Heart right ventricle (tissue), 16 donors: ENCODE measurements around the gene LONRF2. TPM values are rescaled to one million over a fixed set of nuclear protein-coding genes. Genes with fewer than 3 reads are reported as not detected.
A peak's percentile ranks its signal among the peaks of the same experiment; 100 is the strongest.

Source experiments
- ATAC-seq, 8 donors: fragments of 200-7000 bp; cut with Tn5 transposase; one replicate each; pipeline ENCODE4 v1.9.1; 2020; ENCODE audit warnings: mild to moderate bottlenecking in 8 of 8, moderate library complexity in 8 of 8, moderate number of reproducible peaks in 1 of 8
- DNase-seq, 2 donors: peaks; one replicate each; pipeline ENCODE4 v3.0.0-alpha.2; 2020
- H3K27ac ChIP-seq, 10 donors: fragments of 200-600 bp; sonication (generic) in 2 of 10; one replicate each; pipeline versions ENCODE4 v1.5.0 to v1.8.0; 2020 to 2022; ENCODE audit warnings: mild to moderate bottlenecking in 3 of 10
- H3K27me3 ChIP-seq, 7 donors: fragments of 200-600 bp; one replicate each; pipeline ENCODE4 v1.8.0; 2021 to 2022; ENCODE audit warnings: mild to moderate bottlenecking in 2 of 7
- H3K36me3 ChIP-seq, 9 donors: fragments of 200-600 bp; sonication (generic) in 1 of 9; one replicate each; pipeline versions ENCODE4 v1.5.0 to v1.8.0; 2020 to 2022; ENCODE audit warnings: mild to moderate bottlenecking in 2 of 9
- H3K4me1 ChIP-seq, 9 donors: fragments of 200-600 bp; sonication (generic) in 1 of 9; one replicate each; pipeline versions ENCODE4 v1.5.0 to v1.8.0; 2020 to 2022; ENCODE audit warnings: mild to moderate bottlenecking in 4 of 9
- H3K4me3 ChIP-seq, 10 donors: fragments of 200-600 bp; sonication (generic) in 2 of 10; one replicate each; pipeline versions ENCODE4 v1.5.0 to v1.8.0; 2020 to 2022; ENCODE audit warnings: mild to moderate bottlenecking in 7 of 10, moderate library complexity in 2 of 10
- H3K9me3 ChIP-seq, 11 donors: fragments of 200-600 bp in 10 of 11; sonication (generic) in 2 of 11; one replicate each; pipeline versions ENCODE4 v1.5.0 to v1.8.0; 2013 to 2022; ENCODE audit warnings: mild to moderate bottlenecking in 2 of 11, control low read depth in 1 of 11, moderate library complexity in 1 of 11
- CTCF ChIP-seq, 9 donors: fragments of 200-600 bp; sonication (generic) in 2 of 9; IDR thresholded peaks; one replicate each; pipeline versions ENCODE4 v1.5.0 to v1.8.0; 2021 to 2022; ENCODE audit warnings: antibody characterized with exemption in 9 of 9, mild to moderate bottlenecking in 5 of 9, moderate library complexity in 1 of 9
- WGBS, 2 donors: extraction: QIAGEN DNeasy Blood & Tissue Kit; methylation state at CpG; one replicate each; pipeline ENCODE4 v1.1.7; 2013; ENCODE audit warnings: inconsistent platforms in 1 of 2; 5-methylcytosine and 5-hydroxymethylcytosine counted together
- intact Hi-C, 10 donors: fragments of 100-400 bp; cut with DNase I; formaldehyde crosslinking; loops; one replicate each; pipeline versions ENCODE4 v1.11.1 to v1.14.2; 2022
- polyA plus RNA-seq, 2 donors: library from polyadenylated mRNA; stranded (reverse); fragments of 200-250 nt; gene quantifications; one replicate each; pipeline ENCODE4 v1.2.3, GENCODE V29; 2013
- total RNA-seq, 10 donors: library from RNA; stranded (reverse); fragmentation: NEBNext Ultra II Directional in 3 of 10; extraction: Animal tissue kit (Norgen Biotek cat#: 25700) in 3 of 10; gene quantifications; one replicate each; pipeline versions ENCODE4 v1.2.1 to v1.2.4, GENCODE V29; 2021 to 2023
- donor health status: Arrhythmogenic right ventricular cardiomyopathy.
- donor health status: ischemic (EF 13 %, LVEDD 7.1; RV severe dilation, severe dysfunction).
- donor health status: healthy with polysubstance abuse.
- donor health status: DM: no; HTN: yes; CAD: no.
- donor health status: DM: no; HTN: no; CAD: no.
- donor health status: ischemic (EF 25% LVEDD 6.9; RV normal size, moderate dysfunction).
- donor health status: ischemic (EF 25% LVEDD 5.7; RV mildly dilated, moderate dysfunction).
- donor health status: healthy.
- donor health status: DM: yes; HTN: yes; CAD: no.
- donor health status: Ischemic cardiomyopathy.
- donor health status: ischemic (EF 35%, LVEDD 5.7; RV mildly dilated, moderate dysfunction).
- donor health status: nonischemic (EF 11% LVEDD 7.7; RV severe dilation, severe dysfunction).
- donor health status: DM: yes; HTN: yes; CAD: no.
- donor health status: PGD.
- donor health status: ischemic (EF 29% LVEDD 5.4; RV normal size, mild dysfunction).
- donor health status: nonischemic (EF 23%, LVEDD 6.1; RV moderate dilation, normal function).

Gene LONRF2
- total and polyA plus RNA-seq, 12 donors, result 0.58 to 33.3 (median 21.4) TPM

GRCh38 chr2:100237770-100238169, 84.5 kb downstream of the LONRF2 start:
- no peak for DNase-seq
- H3K27ac ChIP-seq, result no peak overlapping the region
- 61 to 73% methylated on average over 8 of the region's 8 CpGs for WGBS, 2 donors

GRCh38 chr2:100237163-100237562, 85.1 kb downstream of the LONRF2 start:
- H3K4me1 ChIP-seq, result peaks cover 0 to 2% (median 0%) of the 10 kb centered on the region in 9 donors
- no peak for TF ChIP-seq CTCF (IDR thresholded peaks at IDR 0.05)
- ATAC-seq (no peak), DNase-seq (no peak)
- no peak overlapping the region for H3K4me3 ChIP-seq
- H3K27ac ChIP-seq, result no peak overlapping the region
- H3K27me3 ChIP-seq, result no peaks in the 10 kb centered on the region
- no peaks in the 10 kb centered on the region for H3K36me3 ChIP-seq
- no peaks in the 10 kb centered on the region for H3K9me3 ChIP-seq
- 57 to 60% methylated on average over 10 of the region's 10 CpGs for WGBS, 2 donors
- intact Hi-C loops, result loop anchor here in 1 of 10 donors (10.0 kb wide), 1 partner anchor 122 kb away; no protein-coding TSS in a partner anchor

More at GRCh38 chr2:100237770-100238169, 84.5 kb downstream of the LONRF2 start:
- Histone ChIP-seq H3K4me1 (peaks cover 0 to 8% (median 3%) of the 10 kb centered on the region in 9 donors), H3K9me3 (no peaks in the 10 kb centered on the region), H3K36me3 (no peaks in the 10 kb centered on the region), H3K27me3 (no peaks in the 10 kb centered on the region), H3K4me3 (no peak overlapping the region)
- intact Hi-C loops, result loop anchor here in 1 of 10 donors (10.0 kb wide), 1 partner anchor 123 kb away; no protein-coding TSS in a partner anchor
- peak in 2 of 8 donors; percentile 10 to 15 for ATAC-seq
- TF ChIP-seq CTCF (IDR thresholded peaks at IDR 0.05), result no peak

- H3K27me3 ChIP-seq, result no peaks in the 10 kb centered on the region
- H3K9me3 ChIP-seq, result no peaks in the 10 kb centered on the region
- ATAC-seq (no peak), DNase-seq (no peak)
- intact Hi-C loops, result loop anchor here in 1 of 10 donors (10.0 kb wide), 1 partner anchor 121 kb away; no protein-coding TSS in a partner anchor
- H3K36me3 ChIP-seq, result no peaks in the 10 kb centered on the region
- no peak overlapping the region for H3K27ac ChIP-seq
- WGBS, 2 donors, result 86 to 94% methylated on average over 6 of the region's 6 CpGs
- H3K4me1 ChIP-seq, result no peaks in the 10 kb centered on the region
- TF ChIP-seq CTCF (IDR thresholded peaks at IDR 0.05), result no peak
- no peak overlapping the region for H3K4me3 ChIP-seq
Observed at GRCh38 chr2:100236166-100236565, 86.1 kb downstream of the LONRF2 start.

- Histone ChIP-seq H3K4me3 (no peak overlapping the region), H3K27ac (no peak overlapping the region), H3K9me3 (no peaks in the 10 kb centered on the region), H3K4me1 (no peaks in the 10 kb centered on the region), H3K36me3 (no peaks in the 10 kb centered on the region), H3K27me3 (no peaks in the 10 kb centered on the region)
- 88 to 96% methylated on average over 4 of the region's 4 CpGs for WGBS, 2 donors
- intact Hi-C loops, result loop anchor here in 1 of 10 donors (10.0 kb wide), 1 partner anchor 121 kb away; no protein-coding TSS in a partner anchor
- TF ChIP-seq CTCF (IDR thresholded peaks at IDR 0.05), result no peak
- DNase-seq (no peak), ATAC-seq (no peak)
Observed at GRCh38 chr2:100235581-100235980, 86.7 kb downstream of the LONRF2 start.
